Epithelial cell of esophagus (primary cell): ENCODE measurements around the gene SSTR1.

Experiments
- DNase-seq: peaks from one replicate; pipeline ENCODE4 v3.0.0; 2010; ENCODE audit warnings: low read depth
- H3K4me3 ChIP-seq: 2 replicates; pipeline ENCODE4 v1.5.1; 2011; ENCODE audit warnings: mild to moderate bottlenecking, low read length, control low read depth
- TF ChIP-seq, protein P1 (sequence below): IDR thresholded peaks from 2 replicates; pipeline ENCODE4 v1.5.1; 2011; ENCODE audit warnings: low read depth, mild to moderate bottlenecking, low read length, control low read depth, inconsistent platforms; ENCODE audit not compliant: insufficient read depth; ENCODE audit errors: missing control alignments

The SSTR1 gene

DNA sequence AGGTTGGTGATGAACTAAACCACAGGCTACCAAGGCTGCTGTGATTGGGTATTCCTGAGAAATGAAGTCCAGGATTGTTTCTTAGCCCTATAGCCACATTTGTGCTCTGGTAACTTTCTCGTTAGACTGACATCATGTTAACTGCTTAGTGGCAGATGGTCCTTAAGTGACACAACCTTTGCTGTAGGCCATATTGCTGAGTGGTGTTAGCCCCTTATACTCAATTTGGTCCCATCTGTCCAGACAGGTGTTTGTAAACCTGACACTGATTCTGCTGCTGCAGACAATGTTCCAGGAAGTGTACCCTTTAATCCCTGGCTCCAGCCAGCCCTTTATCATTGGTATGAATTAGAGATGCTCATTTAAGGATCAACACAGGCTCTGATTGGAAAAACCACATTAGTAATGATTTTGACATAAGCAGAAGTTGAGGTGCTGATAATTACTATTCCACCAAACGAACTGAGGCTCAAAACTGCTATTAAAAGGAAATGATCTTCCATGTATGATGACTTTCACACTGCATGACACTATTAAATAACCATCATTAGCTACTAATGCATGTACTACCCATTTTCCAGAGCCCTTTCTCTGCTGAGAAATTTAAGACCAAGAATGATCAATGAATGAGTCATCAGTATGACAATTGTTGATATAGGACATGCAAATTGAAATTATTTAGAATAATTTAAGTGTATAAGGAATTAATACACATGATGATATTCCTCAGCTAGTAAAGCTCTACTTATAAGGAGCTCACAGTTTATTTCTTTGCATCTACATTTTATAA lies 3.6 kb upstream of the SSTR1 start:
- TF ChIP-seq, protein P1, sequence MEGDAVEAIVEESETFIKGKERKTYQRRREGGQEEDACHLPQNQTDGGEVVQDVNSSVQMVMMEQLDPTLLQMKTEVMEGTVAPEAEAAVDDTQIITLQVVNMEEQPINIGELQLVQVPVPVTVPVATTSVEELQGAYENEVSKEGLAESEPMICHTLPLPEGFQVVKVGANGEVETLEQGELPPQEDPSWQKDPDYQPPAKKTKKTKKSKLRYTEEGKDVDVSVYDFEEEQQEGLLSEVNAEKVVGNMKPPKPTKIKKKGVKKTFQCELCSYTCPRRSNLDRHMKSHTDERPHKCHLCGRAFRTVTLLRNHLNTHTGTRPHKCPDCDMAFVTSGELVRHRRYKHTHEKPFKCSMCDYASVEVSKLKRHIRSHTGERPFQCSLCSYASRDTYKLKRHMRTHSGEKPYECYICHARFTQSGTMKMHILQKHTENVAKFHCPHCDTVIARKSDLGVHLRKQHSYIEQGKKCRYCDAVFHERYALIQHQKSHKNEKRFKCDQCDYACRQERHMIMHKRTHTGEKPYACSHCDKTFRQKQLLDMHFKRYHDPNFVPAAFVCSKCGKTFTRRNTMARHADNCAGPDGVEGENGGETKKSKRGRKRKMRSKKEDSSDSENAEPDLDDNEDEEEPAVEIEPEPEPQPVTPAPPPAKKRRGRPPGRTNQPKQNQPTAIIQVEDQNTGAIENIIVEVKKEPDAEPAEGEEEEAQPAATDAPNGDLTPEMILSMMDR = no peak
- no peak for DNase-seq
- H3K4me3 ChIP-seq = no peak overlapping the region

GRCh38 chr14:38204719-38205115 lies 3.0 kb upstream of the SSTR1 start:
- no peak overlapping the region for H3K4me3 ChIP-seq
- no peak for DNase-seq
- TF ChIP-seq, protein P1 = no peak

GRCh38 chr14:38205119-38205813 lies 2.4 kb upstream of the SSTR1 start:
- DNase-seq = no peak
- TF ChIP-seq, protein P1 = no peak
- no peak overlapping the region for H3K4me3 ChIP-seq

GRCh38 chr14:38205949-38206665 lies 1.6 kb upstream of the SSTR1 start:
- DNase-seq = no peak
- H3K4me3 ChIP-seq = no peak overlapping the region
- TF ChIP-seq, protein P1 = no peak

DNA sequence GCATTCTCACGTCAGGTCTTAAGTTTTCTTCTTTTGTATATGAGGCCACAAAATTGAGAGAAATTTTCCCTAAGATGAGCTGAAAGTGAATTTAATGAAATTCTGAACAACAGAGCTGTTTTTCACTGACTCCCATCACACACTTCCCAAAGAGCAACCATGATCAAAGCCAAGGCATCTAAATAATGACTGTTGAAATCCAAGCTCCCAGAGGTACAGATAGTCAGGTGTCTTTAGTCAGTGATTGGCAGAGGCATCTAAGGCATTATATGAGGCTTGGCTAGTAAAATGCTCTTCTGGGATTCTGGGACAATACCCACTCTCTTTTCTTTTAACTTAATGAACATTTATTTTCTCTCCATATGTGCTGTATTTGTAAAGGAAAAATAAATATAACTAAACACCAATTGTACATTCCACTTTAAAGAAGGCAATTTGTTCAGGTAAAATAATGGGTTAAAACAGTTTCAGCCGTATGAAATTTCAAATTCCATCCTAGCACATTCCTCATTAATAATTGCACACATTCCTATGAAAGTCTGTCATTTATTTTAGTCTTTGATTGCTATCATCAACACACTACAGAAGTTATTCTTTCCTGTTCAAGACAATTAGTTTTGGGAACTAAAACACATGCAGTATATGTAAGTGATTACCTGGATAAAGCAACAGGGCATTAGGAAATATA lies 871 bp upstream of the SSTR1 start:
- no peak overlapping the region for H3K4me3 ChIP-seq
- no peak for DNase-seq
- TF ChIP-seq, protein P1 = no peak

GRCh38 chr14:38207377-38207735 lies 348 bp upstream of the SSTR1 start:
- no peak for DNase-seq
- TF ChIP-seq, protein P1 = no peak
- no peak overlapping the region for H3K4me3 ChIP-seq
